SK-N-SH (cell line): Measurements from ENCODE around the gene SCYGR3.

ENCODE experiments used
- EZH2phosphoT487 ChIP-seq: fragments of 200-600 bp; sonication (generic); IDR thresholded peaks from 2 replicates; pipeline ENCODE4 v1.6.1; 2017; ENCODE audit warnings: low read depth, mixed run types, mild to moderate bottlenecking, antibody characterized with exemption, moderate library complexity, borderline replicate concordance
- TF ChIP-seq, protein P1 (sequence below): IDR thresholded peaks from 2 replicates; pipeline ENCODE4 v1.4.0; 2012; ENCODE audit warnings: low read depth

- TF ChIP-seq, protein P1, sequence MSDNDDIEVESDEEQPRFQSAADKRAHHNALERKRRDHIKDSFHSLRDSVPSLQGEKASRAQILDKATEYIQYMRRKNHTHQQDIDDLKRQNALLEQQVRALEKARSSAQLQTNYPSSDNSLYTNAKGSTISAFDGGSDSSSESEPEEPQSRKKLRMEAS, result no peak
- no peak for TF ChIP-seq EZH2phosphoT487
Observed at GRCh38 chr2:227592694-227593387, 21.8 kb downstream of the SCYGR3 start.
